ENCODE measurements around the gene DNER.

Gene DNER

GRCh38 chr2:229343661-229344060 lies 370.7 kb downstream of the DNER start:
- Histone ChIP-seq H3K4me1 (ENCODE audit: control insufficient read depth in 1 of 2, insufficient read depth in 2 of 2, low read length in 2 of 2) (no peaks in the 10 kb centered on the region), H3K4me2 (ENCODE audit: low read length) (no peak overlapping the region), H2AFZ (ENCODE audit: insufficient read depth, low read length, poor library complexity) (no peak overlapping the region), H2BK5ac (ENCODE audit: low read depth, low read length, poor library complexity) (no peak overlapping the region), H3K14ac (ENCODE audit: low read length) (no peak overlapping the region), H2AK5ac (ENCODE audit: low read length) (no peak overlapping the region), H3K4me3 (ENCODE audit: low read depth, low read length) (no peak overlapping the region), H3K9me3 (ENCODE audit: insufficient read depth, low read depth, low read length) (peaks cover 2% of the 10 kb centered on the region), H3K36me3 (ENCODE audit: control insufficient read depth in 1 of 2, insufficient read depth in 2 of 2, low read length in 2 of 2) (no peaks in the 10 kb centered on the region), H2BK120ac (ENCODE audit: insufficient read depth, low read length, poor library complexity) (no peak overlapping the region), H3K79me2 (ENCODE audit: control insufficient read depth, insufficient read depth, low read length, poor library complexity) (no peaks in the 10 kb centered on the region), H3K9ac (ENCODE audit: low read length) (no peak overlapping the region), H4K12ac (ENCODE audit: low read depth, low read length) (no peak overlapping the region), H3K18ac (ENCODE audit: low read length) (no peak overlapping the region), H2BK12ac (ENCODE audit: low read length) (no peak overlapping the region), H3K79me1 (ENCODE audit: low read length) (peaks cover 2% of the 10 kb centered on the region), H3K23ac (ENCODE audit: low read length) (no peak overlapping the region), H4K8ac (ENCODE audit: low read depth, low read length) (no peak overlapping the region), H4K91ac (ENCODE audit: low read depth, low read length) (no peak overlapping the region), H3K27me3 (ENCODE audit: insufficient read depth, low read length) (no peaks in the 10 kb centered on the region), H3K4ac (ENCODE audit: low read depth, low read length) (no peak overlapping the region), H3K27ac (ENCODE audit: low read depth, low read length) (no peak overlapping the region)
- DNase-seq, result peak; percentile 75 to 90
- no CpG with 5 or more reads among the region's 3 CpGs for WGBS (ENCODE audit: extremely low coverage, insufficient coverage, insufficient read length)

GRCh38 chr2:229342376-229342775 lies 372.0 kb downstream of the DNER start:
- Histone ChIP-seq H3K4ac (ENCODE audit: low read depth, low read length) (no peak overlapping the region), H4K12ac (ENCODE audit: low read depth, low read length) (no peak overlapping the region), H3K79me1 (ENCODE audit: low read length) (peaks cover 2% of the 10 kb centered on the region), H3K36me3 (ENCODE audit: control insufficient read depth in 1 of 2, insufficient read depth in 2 of 2, low read length in 2 of 2) (no peaks in the 10 kb centered on the region), H3K9me3 (ENCODE audit: insufficient read depth, low read depth, low read length) (no peaks in the 10 kb centered on the region), H3K18ac (ENCODE audit: low read length) (no peak overlapping the region), H3K4me2 (ENCODE audit: low read length) (no peak overlapping the region), H3K9ac (ENCODE audit: low read length) (no peak overlapping the region), H2AFZ (ENCODE audit: insufficient read depth, low read length, poor library complexity) (no peak overlapping the region), H3K4me1 (ENCODE audit: control insufficient read depth in 1 of 2, insufficient read depth in 2 of 2, low read length in 2 of 2) (no peaks in the 10 kb centered on the region), H4K91ac (ENCODE audit: low read depth, low read length) (no peak overlapping the region), H2AK5ac (ENCODE audit: low read length) (no peak overlapping the region), H3K79me2 (ENCODE audit: control insufficient read depth, insufficient read depth, low read length, poor library complexity) (no peaks in the 10 kb centered on the region), H2BK12ac (ENCODE audit: low read length) (no peak overlapping the region), H3K23ac (ENCODE audit: low read length) (no peak overlapping the region), H3K14ac (ENCODE audit: low read length) (no peak overlapping the region), H2BK5ac (ENCODE audit: low read depth, low read length, poor library complexity) (no peak overlapping the region), H3K27ac (ENCODE audit: low read depth, low read length) (no peak overlapping the region), H2BK120ac (ENCODE audit: insufficient read depth, low read length, poor library complexity) (no peak overlapping the region), H4K8ac (ENCODE audit: low read depth, low read length) (no peak overlapping the region), H3K4me3 (ENCODE audit: low read depth, low read length) (no peak overlapping the region), H3K27me3 (ENCODE audit: insufficient read depth, low read length) (no peaks in the 10 kb centered on the region)
- WGBS (ENCODE audit: extremely low coverage, insufficient coverage, insufficient read length), result no CpG with 5 or more reads among the region's 4 CpGs
- DNase-seq, result peak in 1 of 2 donors; percentile 37

GRCh38 chr2:229340086-229340760 lies 374.1 kb downstream of the DNER start:
- Histone ChIP-seq H3K79me2 (ENCODE audit: control insufficient read depth, insufficient read depth, low read length, poor library complexity) (no peaks in the 10 kb centered on the region), H3K18ac (ENCODE audit: low read length) (no peak overlapping the region), H2BK12ac (ENCODE audit: low read length) (no peak overlapping the region), H3K27ac (ENCODE audit: low read depth, low read length) (no peak overlapping the region), H2AFZ (ENCODE audit: insufficient read depth, low read length, poor library complexity) (no peak overlapping the region), H4K8ac (ENCODE audit: low read depth, low read length) (no peak overlapping the region), H3K14ac (ENCODE audit: low read length) (no peak overlapping the region), H3K79me1 (ENCODE audit: low read length) (peaks cover 2% of the 10 kb centered on the region), H3K27me3 (ENCODE audit: insufficient read depth, low read length) (no peaks in the 10 kb centered on the region), H4K12ac (ENCODE audit: low read depth, low read length) (no peak overlapping the region), H2BK5ac (ENCODE audit: low read depth, low read length, poor library complexity) (no peak overlapping the region), H3K4me1 (ENCODE audit: control insufficient read depth in 1 of 2, insufficient read depth in 2 of 2, low read length in 2 of 2) (no peaks in the 10 kb centered on the region), H4K91ac (ENCODE audit: low read depth, low read length) (no peak overlapping the region), H3K9ac (ENCODE audit: low read length) (no peak overlapping the region), H3K36me3 (ENCODE audit: control insufficient read depth in 1 of 2, insufficient read depth in 2 of 2, low read length in 2 of 2) (no peaks in the 10 kb centered on the region), H3K23ac (ENCODE audit: low read length) (no peak overlapping the region), H3K4me3 (ENCODE audit: low read depth, low read length) (no peak overlapping the region), H3K4me2 (ENCODE audit: low read length) (no peak overlapping the region), H3K4ac (ENCODE audit: low read depth, low read length) (no peak overlapping the region), H2AK5ac (ENCODE audit: low read length) (no peak overlapping the region), H3K9me3 (ENCODE audit: insufficient read depth, low read depth, low read length) (no peaks in the 10 kb centered on the region), H2BK120ac (ENCODE audit: insufficient read depth, low read length, poor library complexity) (no peak overlapping the region)
- WGBS (ENCODE audit: extremely low coverage, insufficient coverage, insufficient read length), result no CpG with 5 or more reads among the region's 8 CpGs
- peak; percentile 76 for DNase-seq

GRCh38 chr2:229339618-229340017 lies 374.7 kb downstream of the DNER start:
- DNase-seq, result peak; percentile 93 to 98
- Histone ChIP-seq H3K27ac (ENCODE audit: low read depth, low read length) (no peak overlapping the region), H3K18ac (ENCODE audit: low read length) (no peak overlapping the region), H2BK12ac (ENCODE audit: low read length) (no peak overlapping the region), H3K4me3 (ENCODE audit: low read depth, low read length) (no peak overlapping the region), H2AK5ac (ENCODE audit: low read length) (no peak overlapping the region), H2BK5ac (ENCODE audit: low read depth, low read length, poor library complexity) (no peak overlapping the region), H3K4ac (ENCODE audit: low read depth, low read length) (no peak overlapping the region), H4K91ac (ENCODE audit: low read depth, low read length) (no peak overlapping the region), H4K12ac (ENCODE audit: low read depth, low read length) (no peak overlapping the region), H3K36me3 (ENCODE audit: control insufficient read depth in 1 of 2, insufficient read depth in 2 of 2, low read length in 2 of 2) (no peaks in the 10 kb centered on the region), H3K79me2 (ENCODE audit: control insufficient read depth, insufficient read depth, low read length, poor library complexity) (no peaks in the 10 kb centered on the region), H4K8ac (ENCODE audit: low read depth, low read length) (no peak overlapping the region), H3K79me1 (ENCODE audit: low read length) (peaks cover 2% of the 10 kb centered on the region), H3K4me1 (ENCODE audit: control insufficient read depth in 1 of 2, insufficient read depth in 2 of 2, low read length in 2 of 2) (no peaks in the 10 kb centered on the region), H3K9ac (ENCODE audit: low read length) (no peak overlapping the region), H3K27me3 (ENCODE audit: insufficient read depth, low read length) (no peaks in the 10 kb centered on the region), H2AFZ (ENCODE audit: insufficient read depth, low read length, poor library complexity) (no peak overlapping the region), H3K9me3 (ENCODE audit: insufficient read depth, low read depth, low read length) (no peaks in the 10 kb centered on the region), H3K23ac (ENCODE audit: low read length) (no peak overlapping the region), H3K14ac (ENCODE audit: low read length) (no peak overlapping the region), H3K4me2 (ENCODE audit: low read length) (no peak overlapping the region), H2BK120ac (ENCODE audit: insufficient read depth, low read length, poor library complexity) (no peak overlapping the region)
- no CpG with 5 or more reads among the region's 5 CpGs for WGBS (ENCODE audit: extremely low coverage, insufficient coverage, insufficient read length)

Measured in trophoblast cell (in vitro differentiated cells and primary cell).